Gastrocnemius medialis (tissue), 4 donors: Measurements from ENCODE around the gene SDK2.

ENCODE experiments used
- CTCF ChIP-seq, 5 experiments: fragments of 450-650 bp in 3 of 5; fragments of 200-600 bp in 2 of 5; sonication (generic) in 2 of 5; IDR thresholded peaks in 4 of 5; conservative IDR thresholded peaks in 1 of 5; 1 replicate in 4 of 5; 2 replicates in 1 of 5; pipeline ENCODE4 v1.5.1; 2016 to 2019; ENCODE audit warnings: antibody characterized with exemption in 5 of 5, mild to moderate bottlenecking in 3 of 5, moderate library complexity in 3 of 5
- POLR2A ChIP-seq, 2 donors: fragments of 450-650 bp; IDR thresholded peaks; one replicate each; pipeline ENCODE4 v1.6.1; 2017; ENCODE audit warnings: antibody characterized with exemption in 2 of 2, mild to moderate bottlenecking in 2 of 2, moderate library complexity in 2 of 2

- TF ChIP-seq CTCF (IDR thresholded peaks at IDR 0.05 in 4 of 5, conservative IDR thresholded peaks at IDR 0.05 in 1 of 5): no peak
- no peak for TF ChIP-seq POLR2A (IDR thresholded peaks at IDR 0.05)
These were observed 302.7 kb downstream of the SDK2 start for GRCh38 chr17:73341350-73342049.
